Measurements from ENCODE around the gene ATG13. TPM values are rescaled to one million over a fixed set of nuclear protein-coding genes. Genes with fewer than 3 reads are reported as not detected.

The ATG13 gene
- total RNA-seq, 2 experiments from 2014 or later: 95.7 to 102 TPM

DNA sequence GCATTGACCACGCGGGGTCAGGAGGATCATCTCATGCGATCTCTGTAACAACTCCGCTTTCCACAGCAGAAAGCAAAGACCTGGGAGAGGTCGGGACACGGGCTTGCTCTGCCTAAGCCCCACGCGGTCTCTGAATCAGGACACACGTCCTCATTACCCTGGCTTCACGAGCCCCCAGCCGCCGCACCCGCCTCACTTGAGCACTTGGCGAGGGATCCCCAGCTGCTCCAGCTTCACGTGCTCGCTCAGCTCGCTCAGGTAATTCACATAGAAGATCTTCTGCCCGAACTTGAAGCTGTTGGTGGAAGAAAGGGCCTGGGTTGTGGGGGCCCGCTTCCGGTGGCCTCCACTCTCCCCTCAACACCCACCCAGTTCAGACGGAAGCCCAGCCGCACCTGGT lies 63.5 kb downstream of the ATG13 start:
- CTCF ChIA-PET: interaction anchor here (1.4 kb wide), 1 partner anchor 10 kb away, joined by 3 read pairs; no protein-coding TSS in a partner anchor
- Mint-ChIP-seq H3K27me3 (no peaks in the 10 kb centered on the region), H3K27ac (no peak overlapping the region)

DNA sequence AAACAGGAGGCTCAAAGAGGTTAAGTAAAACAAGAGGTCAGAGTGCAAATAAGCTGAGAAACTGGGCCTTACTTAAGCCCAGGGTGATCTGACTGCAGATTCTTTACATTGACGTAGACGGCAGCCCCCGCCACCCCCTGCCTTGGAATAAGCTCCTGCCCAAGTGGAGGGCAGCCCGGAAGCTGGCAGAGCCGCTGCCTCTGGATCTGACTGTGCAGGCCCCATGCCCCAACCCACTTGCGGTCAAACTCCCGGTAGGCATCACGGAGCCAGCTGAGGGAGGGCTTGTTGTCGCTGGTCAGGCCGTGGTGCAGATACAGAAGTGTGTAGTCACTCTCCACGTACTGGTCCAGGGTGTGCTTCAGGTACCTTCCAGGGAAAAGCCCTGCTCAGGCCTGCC lies 64.5 kb downstream of the ATG13 start:
- ATAC-seq (ENCODE audit: poor library complexity): no peak
- TF ChIP-seq, protein P1, sequence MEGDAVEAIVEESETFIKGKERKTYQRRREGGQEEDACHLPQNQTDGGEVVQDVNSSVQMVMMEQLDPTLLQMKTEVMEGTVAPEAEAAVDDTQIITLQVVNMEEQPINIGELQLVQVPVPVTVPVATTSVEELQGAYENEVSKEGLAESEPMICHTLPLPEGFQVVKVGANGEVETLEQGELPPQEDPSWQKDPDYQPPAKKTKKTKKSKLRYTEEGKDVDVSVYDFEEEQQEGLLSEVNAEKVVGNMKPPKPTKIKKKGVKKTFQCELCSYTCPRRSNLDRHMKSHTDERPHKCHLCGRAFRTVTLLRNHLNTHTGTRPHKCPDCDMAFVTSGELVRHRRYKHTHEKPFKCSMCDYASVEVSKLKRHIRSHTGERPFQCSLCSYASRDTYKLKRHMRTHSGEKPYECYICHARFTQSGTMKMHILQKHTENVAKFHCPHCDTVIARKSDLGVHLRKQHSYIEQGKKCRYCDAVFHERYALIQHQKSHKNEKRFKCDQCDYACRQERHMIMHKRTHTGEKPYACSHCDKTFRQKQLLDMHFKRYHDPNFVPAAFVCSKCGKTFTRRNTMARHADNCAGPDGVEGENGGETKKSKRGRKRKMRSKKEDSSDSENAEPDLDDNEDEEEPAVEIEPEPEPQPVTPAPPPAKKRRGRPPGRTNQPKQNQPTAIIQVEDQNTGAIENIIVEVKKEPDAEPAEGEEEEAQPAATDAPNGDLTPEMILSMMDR (IDR thresholded peaks at IDR 0.05): no peak
- POLR2A ChIA-PET: interaction anchor here (1.5 kb wide), 1 partner anchor 11 kb away, joined by 3 read pairs; no protein-coding TSS in a partner anchor
- no peak overlapping the region for H3K4me3 Mint-ChIP-seq
- DNase-seq: no peak
- Histone ChIP-seq H3K36me3 (ENCODE audit: insufficient read depth, low read length) (peaks cover 76% of the 10 kb centered on the region), H3K4me3 (ENCODE audit: low read length) (no peak overlapping the region), H3K27me3 (ENCODE audit: control insufficient read depth in 1 of 2, insufficient read depth in 2 of 2, low read length in 2 of 2) (no peaks in the 10 kb centered on the region), H3K4me1 (ENCODE audit: insufficient read depth, low read length) (peaks cover 13% of the 10 kb centered on the region), H3K9me3 (ENCODE audit: control insufficient read depth in 1 of 2, insufficient read depth in 1 of 2, low read length in 2 of 2) (no peaks in the 10 kb centered on the region), H3K27ac (ENCODE audit: low read depth in 1 of 2, low read length in 2 of 2) (no peak overlapping the region)
- intact Hi-C loops (cut with DNase I, micrococcal nuclease): no loop called here
- H3K36me3 Mint-ChIP-seq (ENCODE audit: low read depth): peaks cover 72% of the 10 kb centered on the region
- no peaks in the 10 kb centered on the region for H3K9me3 Mint-ChIP-seq
- H3K27ac Mint-ChIP-seq: no peak overlapping the region
- peaks cover 6% of the 10 kb centered on the region for H3K4me1 Mint-ChIP-seq (ENCODE audit: low read depth)
- CTCF ChIA-PET: interaction anchor here (1.4 kb wide), 1 partner anchor 11 kb away, joined by 3 read pairs; no protein-coding TSS in a partner anchor
- no peaks in the 10 kb centered on the region for H3K27me3 Mint-ChIP-seq

More for the DNA sequence above, 63.5 kb downstream of the ATG13 start:
- H3K4me1 Mint-ChIP-seq (ENCODE audit: low read depth): peaks cover 13% of the 10 kb centered on the region
- POLR2A ChIA-PET: interaction anchor here (1.5 kb wide), 1 partner anchor 10 kb away, joined by 3 read pairs; no protein-coding TSS in a partner anchor
- no peak for DNase-seq
- Histone ChIP-seq H3K27ac (ENCODE audit: low read depth in 1 of 2, low read length in 2 of 2) (no peak overlapping the region), H3K4me1 (ENCODE audit: insufficient read depth, low read length) (peaks cover 22% of the 10 kb centered on the region), H3K36me3 (ENCODE audit: insufficient read depth, low read length) (peaks cover 68% of the 10 kb centered on the region), H3K4me3 (ENCODE audit: low read length) (no peak overlapping the region), H3K27me3 (ENCODE audit: control insufficient read depth in 1 of 2, insufficient read depth in 2 of 2, low read length in 2 of 2) (no peaks in the 10 kb centered on the region), H3K9me3 (ENCODE audit: control insufficient read depth in 1 of 2, insufficient read depth in 1 of 2, low read length in 2 of 2) (no peaks in the 10 kb centered on the region)
- ATAC-seq (ENCODE audit: poor library complexity): no peak
- no peaks in the 10 kb centered on the region for H3K9me3 Mint-ChIP-seq
- TF ChIP-seq, protein P1 (IDR thresholded peaks at IDR 0.05): no peak
- no peak overlapping the region for H3K4me3 Mint-ChIP-seq
- intact Hi-C loops (cut with DNase I, micrococcal nuclease): no loop called here
- peaks cover 72% of the 10 kb centered on the region for H3K36me3 Mint-ChIP-seq (ENCODE audit: low read depth)

DNA sequence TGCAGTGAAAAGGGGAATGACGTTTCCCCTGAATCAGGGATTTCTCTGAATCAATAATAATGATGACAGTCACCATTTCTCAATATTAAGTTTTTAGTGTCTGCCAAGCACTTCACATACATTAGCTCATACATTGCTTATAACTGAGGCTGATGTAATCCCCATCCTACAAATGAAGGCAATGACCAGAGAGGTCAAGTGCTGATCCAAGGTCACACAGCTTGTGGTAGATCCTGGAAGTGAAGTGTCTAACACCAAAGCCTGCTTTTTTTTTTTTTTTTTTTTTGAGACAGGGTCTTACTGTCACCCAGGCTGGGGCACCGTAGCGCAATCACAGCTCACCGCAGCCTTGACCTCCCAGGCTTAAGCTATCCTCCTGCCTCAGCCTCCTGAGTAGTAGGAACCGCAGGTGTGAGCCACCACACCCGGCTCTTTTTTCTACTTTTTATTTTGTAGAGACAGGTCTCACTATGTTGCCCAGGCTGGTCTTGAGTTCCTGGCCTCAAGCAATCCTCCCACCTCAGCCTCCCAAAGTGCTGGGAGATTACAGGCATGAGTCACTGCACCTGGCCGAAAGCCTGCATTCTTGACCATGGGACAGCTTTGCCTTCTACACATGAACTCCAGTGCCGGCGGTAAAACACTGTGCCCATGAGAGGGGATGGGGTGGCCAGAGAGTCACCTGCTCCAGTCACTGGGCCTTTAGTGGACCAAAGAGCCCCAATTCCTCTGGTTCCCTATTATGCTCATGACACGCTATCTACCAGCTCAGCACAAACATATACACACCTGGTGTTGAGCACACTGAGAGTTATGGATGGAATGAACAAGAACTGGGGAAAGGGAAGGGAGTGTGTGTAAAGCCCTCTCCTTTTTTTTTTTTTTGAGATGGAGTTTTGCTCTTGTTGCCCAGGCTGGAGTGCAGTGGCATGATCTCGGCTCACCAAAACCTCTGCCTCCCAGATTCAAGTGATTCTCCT lies 65.7 kb downstream of the ATG13 start:
- H3K9me3 ChIP-seq (ENCODE audit: control insufficient read depth in 1 of 2, insufficient read depth in 1 of 2, low read length in 2 of 2): no peaks in the 10 kb centered on the region
- DNase-seq (no peak), ATAC-seq (ENCODE audit: poor library complexity) (no peak)
- ChIA-PET POLR2A (interaction anchor here (1.4 to 2.2 kb wide), 3 partner anchors 8 to 12 kb away, joined by 3 to 11 read pairs (median 4); no protein-coding TSS in a partner anchor), CTCF (no interaction called here)
- Mint-ChIP-seq H3K4me3 (no peak overlapping the region), H3K4me1 (ENCODE audit: low read depth) (peaks cover 8% of the 10 kb centered on the region), H3K27ac (no peak overlapping the region), H3K36me3 (ENCODE audit: low read depth) (peaks cover 74% of the 10 kb centered on the region), H3K9me3 (no peaks in the 10 kb centered on the region), H3K27me3 (no peaks in the 10 kb centered on the region)
- H3K27me3 ChIP-seq (ENCODE audit: control insufficient read depth in 1 of 2, insufficient read depth in 2 of 2, low read length in 2 of 2): no peaks in the 10 kb centered on the region
- H3K27ac ChIP-seq (ENCODE audit: low read depth in 1 of 2, low read length in 2 of 2): no peak overlapping the region
- H3K4me3 ChIP-seq (ENCODE audit: low read length): no peak overlapping the region
- TF ChIP-seq, protein P1 (IDR thresholded peaks at IDR 0.05): no peak
- intact Hi-C loops (cut with DNase I, micrococcal nuclease): no loop called here
- H3K36me3 ChIP-seq (ENCODE audit: insufficient read depth, low read length): peaks cover 82% of the 10 kb centered on the region
- H3K4me1 ChIP-seq (ENCODE audit: insufficient read depth, low read length): peaks cover 11% of the 10 kb centered on the region

Measured in CD4-positive, alpha-beta T cell (primary cell).